GM19351 (cell line): ENCODE measurements around the gene SLC8A1.

Source experiments
- ATAC-seq: cut with Tn5 transposase; IDR thresholded peaks from one replicate; pipeline ENCODE4 v1.9.1; 2021; ENCODE audit warnings: mild to moderate bottlenecking, moderate library complexity; ENCODE audit not compliant: unreplicated experiment

Gene SLC8A1

GRCh38 chr2:40321822-40322221, 130.1 kb downstream of the SLC8A1 start:
- ATAC-seq = no peak

- peak; percentile 88 for ATAC-seq
Measured at GRCh38 chr2:40321016-40321623, 130.8 kb downstream of the SLC8A1 start.

GRCh38 chr2:40318921-40319320, 133.0 kb downstream of the SLC8A1 start:
- no peak for ATAC-seq

- no peak for ATAC-seq
Measured at GRCh38 chr2:40317761-40318160, 134.1 kb downstream of the SLC8A1 start.

GRCh38 chr2:40317046-40317445, 134.8 kb downstream of the SLC8A1 start:
- no peak for ATAC-seq

- ATAC-seq = no peak
Measured at GRCh38 chr2:40316620-40317019, 135.3 kb downstream of the SLC8A1 start.

GRCh38 chr2:40315683-40316082, 136.2 kb downstream of the SLC8A1 start:
- no peak for ATAC-seq

- no peak for ATAC-seq
Measured at GRCh38 chr2:40311026-40311425, 140.9 kb downstream of the SLC8A1 start.

- ATAC-seq = no peak
Measured at GRCh38 chr2:40310303-40310702, 141.6 kb downstream of the SLC8A1 start.

- ATAC-seq = no peak
Measured at GRCh38 chr2:40304340-40304739, 147.6 kb downstream of the SLC8A1 start.

GRCh38 chr2:40303746-40304145, 148.1 kb downstream of the SLC8A1 start:
- no peak for ATAC-seq

- no peak for ATAC-seq
Measured at GRCh38 chr2:40302751-40303325, 149.1 kb downstream of the SLC8A1 start.

GRCh38 chr2:40300391-40300790, 151.5 kb downstream of the SLC8A1 start:
- ATAC-seq = no peak

GRCh38 chr2:40299781-40300180, 152.1 kb downstream of the SLC8A1 start:
- ATAC-seq = no peak

- ATAC-seq = no peak
Measured at GRCh38 chr2:40299173-40299572, 152.7 kb downstream of the SLC8A1 start.

GRCh38 chr2:40298026-40298425, 153.9 kb downstream of the SLC8A1 start:
- no peak for ATAC-seq

- ATAC-seq = no peak
Measured at GRCh38 chr2:40292291-40292690, 159.6 kb downstream of the SLC8A1 start.

- ATAC-seq = peak; percentile 57
Measured at GRCh38 chr2:40289771-40290404, 162.0 kb downstream of the SLC8A1 start.

- ATAC-seq = no peak
Measured at GRCh38 chr2:40287773-40288172, 164.1 kb downstream of the SLC8A1 start.

- no peak for ATAC-seq
Measured at GRCh38 chr2:40287195-40287594, 164.7 kb downstream of the SLC8A1 start.

GRCh38 chr2:40286721-40287120, 165.2 kb downstream of the SLC8A1 start:
- ATAC-seq = no peak

GRCh38 chr2:40285391-40285790, 166.5 kb downstream of the SLC8A1 start:
- ATAC-seq = no peak
